SK-MEL-5 (cell line): ENCODE measurements around the gene PAEP. TPM values are rescaled to one million over a fixed set of nuclear protein-coding genes. Genes with fewer than 3 reads are reported as not detected.
"Not testable (repeated sequence)": the region's sequence is repeated elsewhere in the genome, so short reads cannot be mapped to it uniquely, and the experiment has no call there.

ENCODE experiments used
- DNase-seq: peaks from one replicate; pipeline ENCODE4 v3.0.0-alpha.2; 2016; ENCODE audit warnings: low read depth, low spot score
- in situ Hi-C: cut with HindIII; loops from 2 replicates; pipeline ENCODE4 v1.10.0; 2016; ENCODE audit warnings: low sequenced_read_pairs, high pct_unique_total_duplicates, low pct_unique_long_range_greater_than_20kb
- polyA plus RNA-seq, 2 experiments: library from polyadenylated mRNA; depleted of rRNA; stranded (reverse); fragments of >200 nt; gene quantifications; 2 replicates each; pipeline ENCODE4 v1.2.3, GENCODE V29; 2015
- total RNA-seq: library from RNA; depleted of rRNA; stranded (reverse); fragments of >200 nt; shearing (Covaris generic); gene quantifications from 2 replicates; pipeline ENCODE4 v1.2.3, GENCODE V29; 2014; rRNA removed

The PAEP gene
- 41.1 and 45.8 TPM in 2 replicates for total RNA-seq
- polyA plus RNA-seq (2015; cell fraction: cytosol; rRNA removed), result 58.5 and 62.4 TPM in 2 replicates
- polyA plus RNA-seq (2015; cell fraction: nucleus; rRNA removed), result 51.9 and 55.5 TPM in 2 replicates

GRCh38 chr9:135561391-135562234, at the start of gene PAEP:
TSS of gene PAEP (plus strand) at chr9:135561756.
- peak; percentile 50 for DNase-seq
- in situ Hi-C loops, result no loop called here

- no peak for DNase-seq
- in situ Hi-C loops, result no loop called here
Measured at GRCh38 chr9:135512241-135512603, 49.3 kb upstream of the PAEP start.

- in situ Hi-C loops, result no loop called here
- no peak for DNase-seq
Measured at GRCh38 chr9:135512904-135513303, 48.7 kb upstream of the PAEP start.

- no peak for DNase-seq
- in situ Hi-C loops, result no loop called here
Measured at GRCh38 chr9:135513351-135513846, 48.2 kb upstream of the PAEP start.

- DNase-seq, in situ Hi-C loops: not testable (repeated sequence)
Measured at GRCh38 chr9:135513906-135514305, 47.6 kb upstream of the PAEP start.

- no peak for DNase-seq
- in situ Hi-C loops, result no loop called here
Measured at GRCh38 chr9:135514342-135515082, 47.0 kb upstream of the PAEP start.

- no peak for DNase-seq
- in situ Hi-C loops, result no loop called here
Measured at GRCh38 chr9:135515083-135515951, 46.2 kb upstream of the PAEP start.

- in situ Hi-C loops, result no loop called here
- no peak for DNase-seq
Measured at GRCh38 chr9:135516132-135516860, 45.3 kb upstream of the PAEP start.

GRCh38 chr9:135517407-135517822, 44.1 kb upstream of the PAEP start:
- no peak for DNase-seq

GRCh38 chr9:135519179-135519971, 42.2 kb upstream of the PAEP start:
- no peak for DNase-seq
- in situ Hi-C loops, result no loop called here

More at GRCh38 chr9:135517407-135517822, 44.1 kb upstream of the PAEP start:
- in situ Hi-C loops, result no loop called here

GRCh38 chr9:135520916-135521607, 40.5 kb upstream of the PAEP start, which contains the start of gene LCN1:
TSS of gene LCN1 (plus strand) at chr9:135521440. CDS start at chr9:135521498, 58 bp downstream.
- DNase-seq, result no peak
- in situ Hi-C loops, result no loop called here

- in situ Hi-C loops, result no loop called here
- no peak for DNase-seq
Measured at GRCh38 chr9:135521608-135522095, 39.9 kb upstream of the PAEP start.

- no peak for DNase-seq
Measured at GRCh38 chr9:135522137-135522877, 39.2 kb upstream of the PAEP start.

GRCh38 chr9:135522931-135523330, 38.6 kb upstream of the PAEP start:
- DNase-seq, result no peak
- in situ Hi-C loops, result no loop called here

More at GRCh38 chr9:135522137-135522877, 39.2 kb upstream of the PAEP start:
- in situ Hi-C loops, result no loop called here
